Aorta (tissue), 5 donors: Measurements from ENCODE around the gene LPP. TPM values are rescaled to one million over a fixed set of nuclear protein-coding genes. Genes with fewer than 3 reads are reported as not detected.
A peak's percentile ranks its signal among the peaks of the same experiment; 100 is the strongest.

Experiments used
- ATAC-seq: fragments of 200-7000 bp; cut with Tn5 transposase; one replicate; pipeline ENCODE4 v1.9.1; 2022; ENCODE audit warnings: moderate library complexity; ENCODE audit not compliant: low FRiP score
- DNase-seq, 2 donors: peaks; one replicate each; pipeline ENCODE4 v3.0.0-alpha.2; 2020
- H3K27ac ChIP-seq, 2 donors: one replicate each; pipeline ENCODE4 v1.5.1; 2013; ENCODE audit warnings: low read length in 2 of 2, mild to moderate bottlenecking in 2 of 2, moderate library complexity in 2 of 2, control low read depth in 1 of 2, inconsistent platforms in 1 of 2, low read depth in 1 of 2
- H3K27me3 ChIP-seq, 2 donors: one replicate each; pipeline ENCODE4 v1.6.1; 2013; ENCODE audit warnings: control low read depth in 1 of 2, low read length in 1 of 2, mild to moderate bottlenecking in 1 of 2, moderate library complexity in 1 of 2; ENCODE audit not compliant: insufficient read depth in 2 of 2, control insufficient read depth in 1 of 2
- H3K36me3 ChIP-seq, 2 donors: one replicate each; pipeline ENCODE4 v1.6.1; 2013; ENCODE audit warnings: control low read depth in 1 of 2, low read length in 1 of 2, mild to moderate bottlenecking in 1 of 2; ENCODE audit not compliant: insufficient read depth in 2 of 2, control insufficient read depth in 1 of 2
- H3K4me1 ChIP-seq, 2 donors: one replicate each; pipeline ENCODE4 v1.6.1; 2013; ENCODE audit warnings: low read length in 2 of 2, control low read depth in 1 of 2, mild to moderate bottlenecking in 1 of 2, moderate library complexity in 1 of 2; ENCODE audit not compliant: insufficient read depth in 2 of 2, control insufficient read depth in 1 of 2
- H3K4me3 ChIP-seq, 2 donors: one replicate each; pipeline ENCODE4 v1.5.1; 2013; ENCODE audit warnings: low read length in 2 of 2, control low read depth in 1 of 2, mild to moderate bottlenecking in 1 of 2
- H3K9me3 ChIP-seq: one replicate; pipeline ENCODE4 v1.6.1; 2013; ENCODE audit warnings: mild to moderate bottlenecking, low read length; ENCODE audit not compliant: control insufficient read depth
- WGBS, 2 donors: extraction: QIAGEN DNeasy Blood & Tissue Kit; methylation state at CpG; one replicate each; pipeline ENCODE4 v1.1.7; 2013; 5-methylcytosine and 5-hydroxymethylcytosine counted together
- intact Hi-C, 2 donors: fragments of 100-400 bp; cut with DNase I; formaldehyde crosslinking; loops; one replicate each; pipeline versions ENCODE4 v1.14.2 to v1.15.0; 2022
- polyA plus RNA-seq, 2 donors: library from polyadenylated mRNA; stranded (reverse); fragments of 200-250 nt; gene quantifications; one replicate each; pipeline ENCODE4 v1.2.3, GENCODE V29; 2013
- total RNA-seq, 2 donors: library from RNA; stranded (reverse); fragmentation: NEBNext Ultra II Directional; extraction: Animal tissue kit (Norgen Biotek cat#: 25700); gene quantifications; one replicate each; pipeline ENCODE4 v1.2.1, GENCODE V29; 2021
- donor health status: healthy with polysubstance abuse.
- donor health status: Bipolar disorder and iron deficiency.
- donor health status: DM: no; HTN: no; CAD: no.
- donor health status: DM: no; HTN: no; CAD: no.
- donor health status: DM: yes; HTN: yes; CAD: no.

LPP gene
- total and polyA plus RNA-seq, 4 donors: 37.7 to 2,536 (median 527) TPM

- Histone ChIP-seq H3K4me1 (peaks cover 12 to 17% of the 10 kb centered on the region in 2 donors), H3K9me3 (no peaks in the 10 kb centered on the region), H3K36me3 (peaks cover 0 to 3% of the 10 kb centered on the region in 2 donors), H3K27me3 (no peaks in the 10 kb centered on the region), H3K27ac (no peak overlapping the region), H3K4me3 (no peak overlapping the region)
- 76 to 78% methylated on average over 9 of the region's 9 CpGs for WGBS, 2 donors
- intact Hi-C loops: no loop called here
- DNase-seq (no peak), ATAC-seq (no peak)
Observed at GRCh38 chr3:188342991-188343732, 189.2 kb downstream of the LPP start.

GRCh38 chr3:188343894-188344293 is 189.9 kb downstream of the LPP start:
- Histone ChIP-seq H3K36me3 (peaks cover 0 to 3% of the 10 kb centered on the region in 2 donors), H3K27me3 (no peaks in the 10 kb centered on the region), H3K27ac (peak overlapping the region in 1 of 2 donors; percentile 5), H3K4me3 (no peak overlapping the region), H3K4me1 (peaks cover 12 to 15% of the 10 kb centered on the region in 2 donors), H3K9me3 (no peaks in the 10 kb centered on the region)
- ATAC-seq: no peak
- intact Hi-C loops: no loop called here
- DNase-seq: no peak
- WGBS, 2 donors: 19 to 21% methylated on average over 5 of the region's 5 CpGs

- no peak overlapping the region for H3K4me3 ChIP-seq
- H3K27me3 ChIP-seq: no peaks in the 10 kb centered on the region
- intact Hi-C loops: no loop called here
- H3K36me3 ChIP-seq: peaks cover 0 to 3% of the 10 kb centered on the region in 2 donors
- no peak for ATAC-seq
- H3K27ac ChIP-seq: no peak overlapping the region
- no peaks in the 10 kb centered on the region for H3K9me3 ChIP-seq
- H3K4me1 ChIP-seq: peaks cover 6 to 15% of the 10 kb centered on the region in 2 donors
- WGBS, 2 donors: 47 to 48% methylated on average over 5 of the region's 5 CpGs
- no peak for DNase-seq
Observed at GRCh38 chr3:188345223-188345622, 191.3 kb downstream of the LPP start.

- intact Hi-C loops: no loop called here
- Histone ChIP-seq H3K36me3 (peaks cover 0 to 3% of the 10 kb centered on the region in 2 donors), H3K27ac (peak overlapping the region; percentile 69 to 73), H3K9me3 (no peaks in the 10 kb centered on the region), H3K27me3 (no peaks in the 10 kb centered on the region), H3K4me3 (no peak overlapping the region), H3K4me1 (peaks cover 10 to 24% of the 10 kb centered on the region in 2 donors)
- WGBS, 2 donors: 30 to 31% methylated on average over 9 of the region's 9 CpGs
- peak; percentile 89 for ATAC-seq
- DNase-seq: peak; percentile 77 to 88
Observed at GRCh38 chr3:188348435-188349244, 194.7 kb downstream of the LPP start.

- Histone ChIP-seq H3K36me3 (peaks cover 0 to 3% of the 10 kb centered on the region in 2 donors), H3K9me3 (no peaks in the 10 kb centered on the region), H3K4me3 (no peak overlapping the region), H3K27me3 (no peaks in the 10 kb centered on the region), H3K27ac (peak overlapping the region; percentile 16 to 26), H3K4me1 (peaks cover 8 to 24% of the 10 kb centered on the region in 2 donors)
- ATAC-seq (peak; percentile 13), DNase-seq (no peak)
- intact Hi-C loops: no loop called here
- WGBS, 2 donors: 18 to 26% methylated on average over 7 of the region's 7 CpGs
Observed at GRCh38 chr3:188349351-188349901, 195.5 kb downstream of the LPP start.

GRCh38 chr3:188349933-188350332 is 196.0 kb downstream of the LPP start:
- no peak for ATAC-seq
- H3K4me3 ChIP-seq: no peak overlapping the region
- DNase-seq: no peak
- peak overlapping the region; percentile 16 to 26 for H3K27ac ChIP-seq
- 26 to 35% methylated on average over 4 of the region's 4 CpGs for WGBS, 2 donors
- intact Hi-C loops: no loop called here
- H3K36me3 ChIP-seq: peaks cover 0 to 3% of the 10 kb centered on the region in 2 donors
- H3K4me1 ChIP-seq: peaks cover 8 to 21% of the 10 kb centered on the region in 2 donors
- H3K9me3 ChIP-seq: no peaks in the 10 kb centered on the region
- H3K27me3 ChIP-seq: no peaks in the 10 kb centered on the region

- no peak for DNase-seq
- no peak for ATAC-seq
- H3K27ac ChIP-seq: no peak overlapping the region
- WGBS, 2 donors: 33 to 66% methylated on average over 2 of the region's 2 CpGs
- intact Hi-C loops: no loop called here
- no peaks in the 10 kb centered on the region for H3K27me3 ChIP-seq
- H3K4me3 ChIP-seq: no peak overlapping the region
- H3K36me3 ChIP-seq: no peaks in the 10 kb centered on the region
- H3K9me3 ChIP-seq: no peaks in the 10 kb centered on the region
- peaks cover 6 to 18% of the 10 kb centered on the region in 2 donors for H3K4me1 ChIP-seq
Observed at GRCh38 chr3:188350961-188351360, 197.0 kb downstream of the LPP start.

- WGBS, 2 donors: 69 to 75% methylated on average over 7 of the region's 7 CpGs
- Histone ChIP-seq H3K9me3 (no peaks in the 10 kb centered on the region), H3K4me3 (no peak overlapping the region), H3K36me3 (no peaks in the 10 kb centered on the region), H3K4me1 (peaks cover 6 to 18% of the 10 kb centered on the region in 2 donors), H3K27ac (no peak overlapping the region), H3K27me3 (no peaks in the 10 kb centered on the region)
- DNase-seq (no peak), ATAC-seq (no peak)
- intact Hi-C loops: no loop called here
Observed at GRCh38 chr3:188351648-188352047, 197.7 kb downstream of the LPP start.
